ENCODE measurements around the gene ORC4. TPM values are rescaled to one million over a fixed set of nuclear protein-coding genes. Genes with fewer than 3 reads are reported as not detected.

Gene ORC4
- total RNA-seq: 20.3 and 43.3 TPM in 2 replicates

DNA sequence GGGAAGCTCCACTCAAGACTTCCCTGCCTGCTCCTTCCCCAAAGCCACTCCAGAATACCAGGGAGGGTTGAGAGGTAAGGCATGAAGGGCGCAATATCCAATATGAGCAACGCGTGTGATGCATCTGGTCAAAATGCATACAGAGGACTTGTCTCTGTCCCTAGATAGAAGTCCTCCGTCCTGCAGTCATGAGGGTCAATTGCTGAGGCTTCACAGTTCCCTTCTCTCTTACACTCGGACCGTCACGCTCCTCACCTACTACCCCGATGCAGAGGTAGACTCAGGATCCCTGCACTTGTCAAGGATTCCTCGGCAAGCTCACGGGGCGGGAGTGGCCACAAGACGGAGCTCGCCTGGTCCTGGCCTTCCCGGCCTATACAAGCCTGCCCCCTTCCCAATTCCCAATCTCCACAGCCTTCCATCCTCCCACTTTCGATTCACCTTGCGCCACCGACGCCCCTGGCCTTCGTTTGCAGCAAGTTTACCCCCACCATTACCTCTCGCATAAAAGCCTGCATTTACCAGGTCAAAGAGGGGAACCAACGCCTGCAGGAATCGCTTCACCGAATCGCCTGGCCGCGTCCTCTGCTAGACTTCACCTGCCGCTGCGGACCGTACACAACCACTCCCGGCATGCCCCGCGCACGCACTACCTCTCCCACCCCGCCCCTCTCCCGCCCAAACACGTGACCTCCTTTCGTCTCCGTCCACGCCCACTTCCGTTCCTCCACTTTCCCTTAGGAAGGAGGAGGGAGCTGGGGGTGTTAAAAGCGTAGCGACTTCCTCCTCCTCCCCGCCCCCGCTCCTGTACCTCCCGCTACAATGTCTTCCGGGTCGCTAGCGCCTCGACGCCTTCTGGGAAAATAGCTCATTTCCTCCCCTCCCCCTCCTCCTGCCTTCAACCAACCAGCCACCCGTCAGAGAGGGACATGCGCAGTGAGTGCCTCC is at the start of gene ORC4:
TSS of gene ORC4 (minus strand) at position 627 of the 948 bp plus-strand sequence. CDS start 44,779 bp downstream, outside the sequence.

DNA sequence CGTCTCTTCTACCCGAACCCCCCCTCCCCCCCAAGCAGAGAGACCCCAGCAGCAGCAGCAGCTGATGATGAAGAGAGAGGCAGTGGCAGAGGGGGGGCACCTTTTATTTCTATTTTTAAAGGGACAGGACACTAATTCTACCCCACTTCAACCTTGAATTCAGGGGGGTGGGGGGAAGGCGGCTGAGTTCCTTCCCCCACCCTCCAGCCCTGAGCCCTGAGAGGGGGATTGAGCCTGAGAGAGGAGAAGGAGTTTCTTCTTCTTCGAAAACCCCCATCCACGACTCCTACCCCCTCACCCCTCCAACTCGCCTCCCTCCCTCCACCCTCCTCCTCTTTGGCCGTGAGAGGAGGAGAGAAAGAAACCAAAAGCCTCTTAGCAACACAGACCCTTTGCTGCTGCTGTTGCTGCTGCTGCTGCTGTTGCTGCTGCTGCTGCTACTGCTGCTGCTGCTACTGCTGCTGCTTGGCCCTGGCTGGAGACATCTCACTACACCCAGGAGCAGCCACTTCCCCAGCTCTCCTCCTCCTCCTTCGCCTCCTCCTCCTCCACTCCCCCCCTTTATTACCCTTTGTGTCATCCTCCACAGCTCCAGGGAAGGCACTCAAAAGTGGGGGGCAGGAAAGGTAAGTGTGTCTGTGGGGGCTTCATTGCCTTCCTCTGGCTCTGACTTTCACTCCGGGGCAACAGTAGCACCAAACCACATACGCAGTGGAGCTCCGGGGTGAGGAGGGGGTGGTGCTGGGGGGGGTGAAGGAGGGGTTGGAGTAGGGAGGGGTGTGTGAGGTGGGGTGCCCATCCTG is 723 bp upstream of the ORC4 start, which contains the start of gene MBD5:
TSS of gene MBD5 (plus strand) at position 33 of the 803 bp plus-strand sequence.

Other genes starting within 250 kb of the ORC4 start
- gene ACVR2A, start 175.7 kb downstream of the ORC4 start, total RNA-seq: 10.1 and 12.6 TPM in 2 replicates
- gene MBD5, start 354 bp upstream of the ORC4 start, total RNA-seq: 19.3 and 20.9 TPM in 2 replicates